VCaP (cell line): ENCODE data around the gene OLIG1.

Experiments
- H3K27ac ChIP-seq: fragments of 450-650 bp; 2 replicates; pipeline ENCODE4 v1.5.1; 2017
- TF ChIP-seq, protein P1 (sequence below): fragments of 450-650 bp; conservative IDR thresholded peaks from 2 replicates; pipeline ENCODE4 v1.5.1; 2017; ENCODE audit warnings: mild to moderate bottlenecking, moderate library complexity

OLIG1 gene, protein sequence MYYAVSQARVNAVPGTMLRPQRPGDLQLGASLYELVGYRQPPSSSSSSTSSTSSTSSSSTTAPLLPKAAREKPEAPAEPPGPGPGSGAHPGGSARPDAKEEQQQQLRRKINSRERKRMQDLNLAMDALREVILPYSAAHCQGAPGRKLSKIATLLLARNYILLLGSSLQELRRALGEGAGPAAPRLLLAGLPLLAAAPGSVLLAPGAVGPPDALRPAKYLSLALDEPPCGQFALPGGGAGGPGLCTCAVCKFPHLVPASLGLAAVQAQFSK

DNA sequence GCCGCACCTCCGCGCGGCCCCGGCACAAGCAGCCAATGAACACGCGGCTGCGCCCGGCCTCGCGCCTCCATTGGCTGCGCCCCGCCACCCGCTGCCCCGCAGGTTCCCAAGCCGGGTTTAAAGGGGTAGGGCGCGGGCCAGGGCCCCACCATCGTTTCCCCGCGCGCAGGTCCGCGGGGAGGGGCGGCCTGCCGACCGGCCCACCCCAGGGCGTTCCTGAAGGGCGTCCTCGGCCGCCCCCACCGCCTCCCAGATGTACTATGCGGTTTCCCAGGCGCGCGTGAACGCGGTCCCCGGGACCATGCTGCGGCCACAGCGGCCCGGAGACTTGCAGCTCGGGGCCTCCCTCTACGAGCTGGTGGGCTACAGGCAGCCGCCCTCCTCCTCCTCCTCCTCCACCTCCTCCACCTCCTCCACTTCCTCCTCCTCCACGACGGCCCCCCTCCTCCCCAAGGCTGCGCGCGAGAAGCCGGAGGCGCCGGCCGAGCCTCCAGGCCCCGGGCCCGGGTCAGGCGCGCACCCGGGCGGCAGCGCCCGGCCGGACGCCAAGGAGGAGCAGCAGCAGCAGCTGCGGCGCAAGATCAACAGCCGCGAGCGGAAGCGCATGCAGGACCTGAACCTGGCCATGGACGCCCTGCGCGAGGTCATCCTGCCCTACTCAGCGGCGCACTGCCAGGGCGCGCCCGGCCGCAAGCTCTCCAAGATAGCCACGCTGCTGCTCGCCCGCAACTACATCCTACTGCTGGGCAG, at the start of gene OLIG1:
OLIG1 (plus strand) TSS at position 148 of the 750 bp plus-strand sequence; CDS start at position 254, 106 bp downstream.
- peak within 1 kb of the TSS; percentile 77 for H3K27ac ChIP-seq
- TF ChIP-seq, protein P1, sequence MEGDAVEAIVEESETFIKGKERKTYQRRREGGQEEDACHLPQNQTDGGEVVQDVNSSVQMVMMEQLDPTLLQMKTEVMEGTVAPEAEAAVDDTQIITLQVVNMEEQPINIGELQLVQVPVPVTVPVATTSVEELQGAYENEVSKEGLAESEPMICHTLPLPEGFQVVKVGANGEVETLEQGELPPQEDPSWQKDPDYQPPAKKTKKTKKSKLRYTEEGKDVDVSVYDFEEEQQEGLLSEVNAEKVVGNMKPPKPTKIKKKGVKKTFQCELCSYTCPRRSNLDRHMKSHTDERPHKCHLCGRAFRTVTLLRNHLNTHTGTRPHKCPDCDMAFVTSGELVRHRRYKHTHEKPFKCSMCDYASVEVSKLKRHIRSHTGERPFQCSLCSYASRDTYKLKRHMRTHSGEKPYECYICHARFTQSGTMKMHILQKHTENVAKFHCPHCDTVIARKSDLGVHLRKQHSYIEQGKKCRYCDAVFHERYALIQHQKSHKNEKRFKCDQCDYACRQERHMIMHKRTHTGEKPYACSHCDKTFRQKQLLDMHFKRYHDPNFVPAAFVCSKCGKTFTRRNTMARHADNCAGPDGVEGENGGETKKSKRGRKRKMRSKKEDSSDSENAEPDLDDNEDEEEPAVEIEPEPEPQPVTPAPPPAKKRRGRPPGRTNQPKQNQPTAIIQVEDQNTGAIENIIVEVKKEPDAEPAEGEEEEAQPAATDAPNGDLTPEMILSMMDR = no peak

DNA sequence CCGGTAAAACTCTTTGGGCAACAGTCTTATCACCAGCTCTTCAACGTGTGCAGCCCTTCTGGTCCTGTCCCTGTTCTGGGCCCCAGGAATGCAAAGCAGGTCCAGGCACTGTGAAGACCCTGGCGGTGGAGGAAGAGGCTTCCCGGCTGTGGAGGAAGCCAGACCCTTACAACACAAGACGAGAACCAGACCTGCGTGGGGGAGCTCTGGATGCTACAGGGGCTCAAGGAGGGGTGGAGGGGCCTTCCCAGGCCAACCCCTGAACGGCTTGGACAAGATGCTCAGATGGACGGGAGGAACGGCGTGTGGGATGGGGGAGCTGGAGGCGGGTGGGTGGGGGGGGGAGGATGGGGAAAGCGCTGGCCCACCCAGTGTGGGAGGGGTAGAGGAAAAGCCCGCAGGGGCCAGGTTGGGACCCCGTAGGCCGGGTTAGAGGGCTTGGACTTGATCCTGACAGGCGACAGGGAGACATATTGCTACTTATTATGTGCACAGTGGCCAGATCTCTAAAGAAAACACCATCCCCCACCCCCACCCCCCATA, 49.3 kb upstream of the OLIG1 start:
- TF ChIP-seq, protein P1 = no peak
- H3K27ac ChIP-seq = no peak overlapping the region

DNA sequence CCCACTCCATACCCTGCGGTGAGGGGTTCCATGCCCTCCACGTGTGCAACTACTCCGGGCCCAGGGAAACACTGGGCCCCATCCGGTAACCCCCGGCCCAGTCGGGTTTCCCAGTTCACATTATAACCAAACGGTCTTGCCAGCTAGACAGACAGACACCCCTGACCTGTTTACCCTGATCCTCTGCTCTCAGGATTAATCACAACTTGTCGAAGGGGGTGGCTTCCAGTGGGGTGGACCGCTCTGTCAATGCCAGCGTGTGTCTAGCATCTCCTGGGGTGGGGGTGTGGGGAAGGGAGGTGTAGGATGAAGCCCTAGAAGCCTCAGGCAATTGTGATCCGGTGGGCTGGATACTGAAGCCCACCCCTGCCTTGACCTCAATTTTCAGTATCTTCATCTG, 48.8 kb upstream of the OLIG1 start:
- no peak overlapping the region for H3K27ac ChIP-seq
- TF ChIP-seq, protein P1 = no peak

DNA sequence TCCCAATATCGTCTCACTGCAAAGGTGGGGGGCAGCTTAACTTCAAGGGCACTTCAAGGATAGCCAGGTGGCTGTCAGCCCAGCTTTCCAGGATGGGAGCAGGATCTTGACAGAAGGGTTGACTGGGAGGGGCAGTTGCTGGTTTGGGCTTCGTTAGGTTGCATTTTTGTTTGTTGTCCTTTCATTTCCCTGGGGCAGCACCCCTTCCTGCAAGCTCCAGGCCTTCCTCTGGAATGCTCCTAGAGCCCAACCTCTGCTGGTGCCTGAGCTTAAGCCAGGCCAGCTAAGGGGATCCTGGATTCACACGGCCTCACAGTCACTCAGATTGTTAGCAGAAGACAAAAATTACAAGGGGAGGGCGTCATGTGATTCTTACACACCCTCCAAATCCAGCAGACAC, 48.3 kb upstream of the OLIG1 start:
- TF ChIP-seq, protein P1 = no peak
- no peak overlapping the region for H3K27ac ChIP-seq

DNA sequence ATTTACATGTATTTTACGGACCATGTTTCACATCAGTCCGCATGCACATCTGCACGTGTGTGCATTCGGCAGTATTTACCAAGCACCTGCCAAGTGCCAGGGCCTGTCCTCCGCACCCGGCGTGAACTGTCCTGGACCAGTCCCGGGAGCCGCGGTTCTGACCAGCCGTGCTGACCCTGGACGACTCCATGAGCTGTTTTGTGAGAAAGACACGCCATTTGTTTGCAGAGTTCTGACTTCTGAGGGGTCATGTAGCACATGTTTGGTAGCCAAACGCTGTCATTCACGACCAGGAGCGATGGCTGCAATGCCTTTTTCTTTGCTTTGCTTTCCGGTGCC, 47.5 kb upstream of the OLIG1 start:
- H3K27ac ChIP-seq = peak overlapping the region; percentile 43; the same call in 1 of the 2 replicates
- TF ChIP-seq, protein P1 = no peak

DNA sequence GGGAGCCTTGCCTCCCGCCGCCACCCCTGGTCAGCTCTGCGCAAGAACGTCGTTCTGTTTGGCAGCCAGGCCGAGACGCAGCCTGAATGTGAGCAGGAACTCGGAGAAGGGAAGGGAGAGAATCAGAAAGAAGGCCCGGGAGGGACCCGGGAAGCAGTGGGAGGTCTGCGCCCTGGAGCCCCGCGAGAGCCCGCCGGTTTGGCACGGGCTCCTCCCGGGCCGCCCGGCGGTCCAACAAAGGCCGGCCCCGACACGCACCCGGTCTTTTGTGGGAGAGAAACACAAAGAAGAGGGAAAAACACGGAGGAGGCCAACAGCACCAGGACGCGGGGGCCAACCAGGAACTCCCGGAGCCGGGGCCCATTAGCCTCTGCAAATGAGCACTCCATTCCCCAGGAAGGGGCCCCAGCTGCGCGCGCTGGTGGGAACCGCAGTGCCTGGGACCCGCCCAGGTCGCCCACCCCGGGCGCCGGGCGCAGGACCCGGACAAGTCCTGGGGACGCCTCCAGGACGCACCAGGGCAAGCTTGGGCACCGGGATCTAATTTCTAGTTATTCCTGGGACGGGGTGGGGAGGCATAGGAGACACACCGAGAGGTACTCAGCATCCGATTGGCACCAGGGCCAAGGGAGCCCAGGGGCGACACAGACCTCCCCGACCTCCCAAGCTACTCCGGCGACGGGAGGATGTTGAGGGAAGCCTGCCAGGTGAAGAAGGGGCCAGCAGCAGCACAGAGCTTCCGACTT, 46.9 kb upstream of the OLIG1 start:
- H3K27ac ChIP-seq = peak overlapping the region; percentile 43; the same call in 1 of the 2 replicates
- TF ChIP-seq, protein P1 = no peak
